GM12878 (cell line): ENCODE data around the gene KRT12. TPM values are rescaled to one million over a fixed set of nuclear protein-coding genes. Genes with fewer than 3 reads are reported as not detected.

Experiments
- ATAC-seq: fragments of 200-7000 bp; cut with Tn5 transposase; 3 replicates; pipeline ENCODE4 v1.9.1; 2020; ENCODE audit warnings: mild to moderate bottlenecking, moderate library complexity
- BruUV-seq: library from RNA; stranded (reverse); fragments of 400-500 nt; replicated peaks from 2 replicates; lab custom pipeline; 2021; lab: Mats Ljungman, UMichigan
- CTCF ChIA-PET: fragments of 300-600 bp; sonication (Branson Sonifier 250); formaldehyde crosslinking; extraction: SDS; loops from one replicate; lab custom pipeline; 2021; ENCODE audit warnings: inconsistent platforms; lab: Yijun Ruan, JAX
- POLR2A ChIA-PET: fragments of 350-600 bp; formaldehyde crosslinking; extraction: SDS; loops from one replicate; lab custom pipeline; 2021; ENCODE audit warnings: inconsistent platforms; lab: Charles Lee
- RAD21 ChIA-PET: fragments of 300-600 bp; sonication (Branson Sonifier 250); formaldehyde crosslinking; loops from one replicate; lab custom pipeline; 2023; ENCODE audit warnings: antibody characterized with exemption; ENCODE audit not compliant: unreplicated experiment; lab: Charles Lee
- SMC1A ChIA-PET: fragments of 300-600 bp; sonication (Branson Sonifier 250); formaldehyde crosslinking; loops from one replicate; lab custom pipeline; 2023; ENCODE audit not compliant: unreplicated experiment, uncharacterized antibody; lab: Charles Lee
- DNase-seq: peaks from one replicate; pipeline ENCODE4 v3.0.0-alpha.2; 2011; ENCODE audit warnings: low read depth, low spot score
- FAIRE-seq: peaks from 3 replicates; lab custom pipeline; 2011; peaks lifted over from hg19 to GRCh38; lab: Jason Lieb, UNC
- H2AFZ ChIP-seq: 2 replicates; pipeline ENCODE4 v1.6.0; 2011; ENCODE audit warnings: low read depth, low read length, control low read depth; ENCODE audit not compliant: control insufficient read depth
- H3K27ac ChIP-seq: 2 replicates; pipeline ENCODE4 v1.5.1; 2011; ENCODE audit warnings: control low read depth; ENCODE audit not compliant: control insufficient read depth, insufficient read depth
- H3K27me3 ChIP-seq, 2 experiments: replicated peaks in 1 of 2; 2 replicates each; pipeline versions ENCODE4 v1.6.0 to v1.6.1; 2011; ENCODE audit warnings: low read length in 1 of 2; ENCODE audit not compliant: control insufficient read depth in 2 of 2, insufficient read depth in 2 of 2
- H3K36me3 ChIP-seq, 2 experiments: 2 replicates each; pipeline ENCODE4 v1.5.1; 2011; ENCODE audit warnings: low read length in 1 of 2; ENCODE audit not compliant: control insufficient read depth in 2 of 2, insufficient read depth in 2 of 2
- H3K4me1 ChIP-seq: 2 replicates; pipeline ENCODE4 v1.6.1; 2011; ENCODE audit warnings: mild to moderate bottlenecking, low read length, moderate library complexity, mixed read lengths; ENCODE audit not compliant: control insufficient read depth, insufficient read depth
- H3K4me2 ChIP-seq: 2 replicates; pipeline ENCODE4 v1.6.0; 2011; ENCODE audit warnings: control low read depth; ENCODE audit not compliant: control insufficient read depth, insufficient read depth
- H3K4me3 ChIP-seq: fragments of 200-600 bp; sonication (generic); 2 replicates; pipeline ENCODE4 v1.5.1; 2016
- H3K79me2 ChIP-seq: 2 replicates; pipeline ENCODE4 v1.6.0; 2011; ENCODE audit warnings: low read length; ENCODE audit not compliant: control insufficient read depth, insufficient read depth
- H3K9ac ChIP-seq: 2 replicates; pipeline ENCODE4 v1.8.0; 2011; ENCODE audit warnings: low read length, control low read depth, mixed read lengths; ENCODE audit not compliant: control insufficient read depth, insufficient read depth
- H3K9me3 ChIP-seq: replicated peaks from 3 replicates; pipeline ENCODE4 v1.5.1; 2011; ENCODE audit warnings: mild to moderate bottlenecking, low read length; ENCODE audit not compliant: control insufficient read depth, insufficient read depth
- H4K20me1 ChIP-seq: 2 replicates; pipeline ENCODE4 v1.6.0; 2011; ENCODE audit not compliant: control insufficient read depth, insufficient read depth
- CBFB ChIP-seq: IDR thresholded peaks from 2 replicates; pipeline ENCODE4 v1.6.1; 2016; ENCODE audit warnings: antibody characterized with exemption, low read depth
- CHD1 ChIP-seq: IDR thresholded peaks from 2 replicates; pipeline ENCODE4 v1.6.1; 2012; ENCODE audit warnings: low read depth, low read length, improper control_type of control experiment
- E2F4 ChIP-seq: IDR thresholded peaks from 2 replicates; pipeline ENCODE4 v1.6.1; 2012; ENCODE audit warnings: low read depth, low read length, improper control_type of control experiment
- E2F8 ChIP-seq: fragments of 450-650 bp; IDR thresholded peaks from 2 replicates; pipeline ENCODE4 v1.6.1; 2018; ENCODE audit warnings: mild to moderate bottlenecking, low read depth, moderate library complexity; ENCODE audit not compliant: partially characterized antibody
- EGR1 ChIP-seq, 2 experiments: IDR thresholded peaks; 1 replicate in 1 of 2; 2 replicates in 1 of 2; pipeline ENCODE4 v1.6.1; 2011 to 2012; ENCODE audit warnings: low read depth in 2 of 2, low read length in 2 of 2, borderline replicate concordance in 1 of 2, mild to moderate bottlenecking in 1 of 2, moderate library complexity in 1 of 2
- FOXK2 ChIP-seq: fragments of 450-650 bp; IDR thresholded peaks from 2 replicates; pipeline ENCODE4 v1.6.1; 2017; ENCODE audit warnings: mild to moderate bottlenecking, moderate library complexity
- JUND ChIP-seq: IDR thresholded peaks from 2 replicates; pipeline ENCODE4 v1.6.1; 2012; ENCODE audit warnings: low read depth, mild to moderate bottlenecking, low read length, improper control_type of control experiment, moderate library complexity
- KDM1A ChIP-seq: fragments of 200-600 bp; sonication (generic); IDR thresholded peaks from 2 replicates; pipeline ENCODE4 v1.6.1; 2016; ENCODE audit warnings: borderline replicate concordance
- KLF5 ChIP-seq: fragments of 450-650 bp; IDR thresholded peaks from 2 replicates; pipeline ENCODE4 v1.6.1; 2014; ENCODE audit warnings: mild to moderate bottlenecking; ENCODE audit not compliant: partially characterized antibody
- MAX ChIP-seq: IDR thresholded peaks from 2 replicates; pipeline ENCODE4 v1.6.1; 2012; ENCODE audit warnings: low read depth, low read length, improper control_type of control experiment
- MXI1 ChIP-seq: fragments of 150-350 bp; IDR thresholded peaks from 2 replicates; pipeline ENCODE4 v1.6.1; 2011; ENCODE audit warnings: low read depth, mild to moderate bottlenecking, inconsistent platforms, low read length, improper control_type of control experiment
- NFXL1 ChIP-seq: fragments of 450-650 bp; IDR thresholded peaks from 2 replicates; pipeline ENCODE4 v1.6.1; 2017; ENCODE audit warnings: antibody characterized with exemption, mild to moderate bottlenecking, borderline replicate concordance
- NFYB ChIP-seq: IDR thresholded peaks from 2 replicates; pipeline ENCODE4 v1.6.1; 2011; ENCODE audit warnings: low read depth, mild to moderate bottlenecking, low read length, improper control_type of control experiment, moderate library complexity; ENCODE audit not compliant: insufficient read depth
- PAX5 ChIP-seq: IDR thresholded peaks from 2 replicates; pipeline ENCODE4 v1.6.1; 2011; ENCODE audit warnings: low read depth, low read length, borderline replicate concordance
- RAD21 ChIP-seq: IDR thresholded peaks from 2 replicates; pipeline ENCODE4 v1.6.1; 2011; ENCODE audit warnings: mild to moderate bottlenecking, low read depth, low read length, moderate library complexity; ENCODE audit not compliant: insufficient read depth
- RB1 ChIP-seq: fragments of 450-650 bp; formaldehyde crosslinking; IDR thresholded peaks from 2 replicates; pipeline ENCODE4 v1.6.1; 2017; ENCODE audit warnings: mild to moderate bottlenecking, borderline replicate concordance
- RFX5 ChIP-seq: IDR thresholded peaks from 2 replicates; pipeline ENCODE4 v1.6.1; 2011; ENCODE audit warnings: low read depth, low read length, improper control_type of control experiment
- SP1 ChIP-seq: IDR thresholded peaks from one replicate; pipeline ENCODE4 v1.6.1; 2011; ENCODE audit warnings: low read depth, low read length
- SRF ChIP-seq, 2 experiments: IDR thresholded peaks; 2 replicates each; pipeline ENCODE4 v1.6.1; 2011; ENCODE audit warnings: low read depth in 2 of 2, low read length in 2 of 2, mild to moderate bottlenecking in 1 of 2, moderate library complexity in 1 of 2
- SUPT20H ChIP-seq: IDR thresholded peaks from 2 replicates; pipeline ENCODE4 v1.6.1; 2011; ENCODE audit warnings: low read depth, mild to moderate bottlenecking, low read length, moderate library complexity, borderline replicate concordance; ENCODE audit not compliant: control insufficient read depth
- TBL1XR1 ChIP-seq: IDR thresholded peaks from 2 replicates; pipeline ENCODE4 v1.6.1; 2012; ENCODE audit warnings: low read depth, low read length, improper control_type of control experiment
- WGBS: methylation state at CpG from one replicate; pipeline ENCODE4 v1.1.6; 2016; ENCODE audit warnings: low lambda C conversion rate; ENCODE audit not compliant: insufficient replicate concordance, insufficient coverage; ENCODE audit errors: missing lambda C conversion rate; 5-methylcytosine and 5-hydroxymethylcytosine counted together
- in situ Hi-C: fragments of 300-500 bp; cut with MboI; formaldehyde crosslinking; loops from 9 replicates; pipeline ENCODE4 v1.14.3; 2018; ENCODE audit warnings: mixed read lengths
- intact Hi-C: fragments of 100-400 bp; cut with micrococcal nuclease; formaldehyde crosslinking; loops from one replicate; pipeline ENCODE4 v1.14.2; 2022; ENCODE audit not compliant: unreplicated experiment
- polyA plus RNA-seq, 11 experiments: library from polyadenylated mRNA; depleted of rRNA in 4 of 11; unstranded in 6 of 11; stranded (reverse) in 5 of 11; fragments of >200 nt; fragmentation: Nextera tagmentation in 4 of 11; fragmentation: Illumina TruSeq in 1 of 11; extraction: Ambion mirVana in 4 of 11; extraction: Trizol in 1 of 11; gene quantifications; 1 replicate in 1 of 11; 2 replicates in 10 of 11; pipeline versions ENCODE4 v1.2.1 to v1.2.3, GENCODE V29; 2011 to 2016; ENCODE audit warnings: inconsistent platforms in 2 of 11, missing spikeins in 2 of 11, low read depth in 1 of 11
- total RNA-seq, 4 experiments: library from RNA; depleted of rRNA in 3 of 4; stranded (reverse); fragments of >200 nt in 3 of 4; fragmentation: Illumina TruSeq in 1 of 4; extraction: Trizol in 1 of 4; gene quantifications; 2 replicates each; pipeline versions ENCODE4 v1.2.1 to v1.2.3, GENCODE V29; 2013 to 2021

KRT12 gene
- total and polyA plus RNA-seq, 10 of the 15 experiments (the other 5 are each of a cell fraction or from before 2014, with no cell fraction given), result not detected

- TF ChIP-seq RB1 (no peak), TBL1XR1 (no peak), MXI1 (no peak), EGR1 (IDR thresholded peaks at IDR 0.05; ENCODE audit: borderline replicate concordance in 1 of 2, low read depth in 2 of 2, low read length in 2 of 2) (no peak), NFXL1 (no peak), PAX5 (no peak), MAX (no peak), SUPT20H (no peak), RAD21 (no peak), SRF (IDR thresholded peaks at IDR 0.05; ENCODE audit: low read depth in 2 of 2, low read length in 2 of 2) (no peak)
- TF ChIP-seq, all 136 proteins: peak for 0
Measured at GRCh38 chr17:40900809-40901356, 33.9 kb upstream of the KRT12 start (continued).

- ChIA-PET RAD21 (no interaction called here), POLR2A (no interaction called here), SMC1A (no interaction called here), CTCF (interaction anchor here (1.1 kb wide), 1 partner anchor 90 kb away, joined by 3 read pairs; no protein-coding TSS in a partner anchor)
- intact Hi-C loops (no loop called here), in situ Hi-C loops (no loop called here)
- no peaks in the 10 kb centered on the region for H3K36me3 ChIP-seq
- H3K4me2 ChIP-seq, result no peak overlapping the region
- no peaks in the 10 kb centered on the region for H3K79me2 ChIP-seq
- ATAC-seq, result no peak
- WGBS, result 27% methylated on average over 4 of the region's 4 CpGs
- BruUV-seq, result no TSS peak
- no peak overlapping the region for H3K27ac ChIP-seq
- H3K9me3 ChIP-seq, result no peaks in the 10 kb centered on the region
- no peak overlapping the region for H3K4me3 ChIP-seq
- no peak for DNase-seq
- H2AFZ ChIP-seq, result no peak overlapping the region
- no peaks in the 10 kb centered on the region for H3K4me1 ChIP-seq
- no peak for FAIRE-seq
- H3K27me3 ChIP-seq, result no peaks in the 10 kb centered on the region; a peak in 1 of 4 replicates
- no peak overlapping the region for H3K9ac ChIP-seq
- H4K20me1 ChIP-seq, result no peaks in the 10 kb centered on the region
- TF ChIP-seq KDM1A (no peak), RFX5 (no peak), E2F8 (no peak), NFYB (no peak), CBFB (no peak), JUND (no peak), SP1 (no peak), E2F4 (no peak), MAX (no peak), KLF5 (no peak), CHD1 (no peak), FOXK2 (no peak)
Measured at GRCh38 chr17:40896916-40897455, 30.0 kb upstream of the KRT12 start.
